ENCODE data around the gene SLC22A9. TPM values are rescaled to one million over a fixed set of nuclear protein-coding genes. Genes with fewer than 3 reads are reported as not detected.
A peak's percentile ranks its signal among the peaks of the same experiment; 100 is the strongest.

Gene SLC22A9
- total RNA-seq, 1 experiment from 2014 or later = not detected

- no peak overlapping the region for H3T11ph ChIP-seq (ENCODE audit: low read length)
- no peaks in the 10 kb centered on the region for H3K79me2 ChIP-seq (ENCODE audit: insufficient read depth, low read length)
- Mint-ChIP-seq H3K4me3 (no peak overlapping the region), H3K36me3 (ENCODE audit: insufficient read depth in 1 of 3, low read depth in 3 of 3) (peaks cover 0 to 5% (median 4%) of the 10 kb centered on the region in 3 experiments; a peak in 4 of 7 replicates), H3K27ac (no peak overlapping the region), H3K4me1 (peaks cover 16 to 34% of the 10 kb centered on the region in 2 experiments), H3K27me3 (ENCODE audit: low read depth) (no peaks in the 10 kb centered on the region), H3K9me3 (peaks cover 12 to 14% of the 10 kb centered on the region in 2 experiments; a peak in 4 of 5 replicates)
- H3K27me3 ChIP-seq (ENCODE audit: insufficient read depth, low read length) = no peaks in the 10 kb centered on the region
- no peak overlapping the region for H3K14ac ChIP-seq (ENCODE audit: insufficient read depth, low read length)
- H2AFZ ChIP-seq (ENCODE audit: low read length) = peak overlapping the region; percentile 8
- no peak overlapping the region for H2BK15ac ChIP-seq (ENCODE audit: low read depth, low read length)
- peak overlapping the region; percentile 34 for H3K18ac ChIP-seq (ENCODE audit: insufficient read length, low read depth, low read length)
- no peak overlapping the region for H2BK12ac ChIP-seq (ENCODE audit: insufficient read length, low read depth, low read length)
- no peak overlapping the region for H3K27ac ChIP-seq (ENCODE audit: insufficient read length, low read depth, low read length)
- no peak overlapping the region for H3K56ac ChIP-seq (ENCODE audit: insufficient read length, low read depth, low read length)
- no peak overlapping the region for H3K9ac ChIP-seq (ENCODE audit: extremely low read depth, insufficient read length, low read length)
- no peak overlapping the region for H3K4ac ChIP-seq (ENCODE audit: low read depth, low read length)
- no peak overlapping the region for H3K4me2 ChIP-seq (ENCODE audit: insufficient read depth, insufficient read length, low read length)
- H4K20me1 ChIP-seq (ENCODE audit: control insufficient read depth, insufficient read depth, insufficient read length) = no peaks in the 10 kb centered on the region
- H2AK5ac ChIP-seq (ENCODE audit: insufficient read length, low read length) = no peak overlapping the region
- no peak for TF ChIP-seq CTCF (conservative IDR thresholded peaks at IDR 0.05)
- H2BK120ac ChIP-seq (ENCODE audit: low read depth, low read length, poor library complexity, severe bottlenecking) = no peak overlapping the region
- no peak overlapping the region for H2BK20ac ChIP-seq (ENCODE audit: low read depth, low read length, poor library complexity, severe bottlenecking)
- H4K8ac ChIP-seq (replicated peaks; ENCODE audit: insufficient read length, low read depth, low read length) = no peak overlapping the region
- no peak overlapping the region for H4K5ac ChIP-seq (ENCODE audit: insufficient read length, low read depth, low read length)
- no peaks in the 10 kb centered on the region for H3K9me3 ChIP-seq (ENCODE audit: control insufficient read depth, low read depth, low read length)
- no peak overlapping the region for H3K23ac ChIP-seq (ENCODE audit: insufficient read length, low read depth, low read length)
- no peak overlapping the region for H4K91ac ChIP-seq (ENCODE audit: insufficient read length, low read depth, low read length)
- no peak overlapping the region for H2BK5ac ChIP-seq (ENCODE audit: insufficient read length, low read length)
- no peaks in the 10 kb centered on the region for H3K79me1 ChIP-seq (ENCODE audit: insufficient read depth, low read depth, low read length, poor library complexity, severe bottlenecking)
- no peaks in the 10 kb centered on the region for H3K23me2 ChIP-seq (ENCODE audit: insufficient read length, low read depth, low read length, poor library complexity, severe bottlenecking)
- H3K4me1 ChIP-seq (ENCODE audit: insufficient read depth, low read length) = peaks cover 8% of the 10 kb centered on the region; the same call in 1 of the 2 replicates
- no peak for DNase-seq
These were observed 76.1 kb downstream of the SLC22A9 start for GRCh38 chr11:63445720-63446119.
